GM12878 (cell line): Measurements from ENCODE around the gene DNMT3B. TPM values are rescaled to one million over a fixed set of nuclear protein-coding genes. Genes with fewer than 3 reads are reported as not detected.

ENCODE experiments used
- ASH2L ChIP-seq: fragments of 300-600, 200-600 bp; sonication (generic); IDR thresholded peaks from 2 replicates; pipeline ENCODE4 v1.6.1; 2017; ENCODE audit warnings: low read depth, mild to moderate bottlenecking, borderline replicate concordance
- BHLHE40 ChIP-seq, 2 experiments: fragments of 450-650 bp in 1 of 2; IDR thresholded peaks; 2 replicates each; pipeline ENCODE4 v1.6.1; 2011 to 2017; ENCODE audit warnings: low read depth in 2 of 2, borderline replicate concordance in 1 of 2, improper control_type of control experiment in 1 of 2, low read length in 1 of 2, mild to moderate bottlenecking in 1 of 2
- CBFB ChIP-seq: IDR thresholded peaks from 2 replicates; pipeline ENCODE4 v1.6.1; 2016; ENCODE audit warnings: antibody characterized with exemption, low read depth
- CBX5 ChIP-seq: sonication (generic); IDR thresholded peaks from 2 replicates; pipeline ENCODE4 v1.6.1; 2016; ENCODE audit warnings: low read depth, moderate library complexity, mild to moderate bottlenecking, inconsistent platforms
- EGR1 ChIP-seq, 2 experiments: IDR thresholded peaks; 1 replicate in 1 of 2; 2 replicates in 1 of 2; pipeline ENCODE4 v1.6.1; 2011 to 2012; ENCODE audit warnings: low read depth in 2 of 2, low read length in 2 of 2, borderline replicate concordance in 1 of 2, mild to moderate bottlenecking in 1 of 2, moderate library complexity in 1 of 2
- MTA3 ChIP-seq: IDR thresholded peaks from 2 replicates; pipeline ENCODE4 v1.6.1; 2012; ENCODE audit warnings: low read length, inconsistent platforms, borderline replicate concordance
- NFYB ChIP-seq: IDR thresholded peaks from 2 replicates; pipeline ENCODE4 v1.6.1; 2011; ENCODE audit warnings: low read depth, mild to moderate bottlenecking, low read length, improper control_type of control experiment, moderate library complexity; ENCODE audit not compliant: insufficient read depth
- PAX8 ChIP-seq: fragments of 450-650 bp; IDR thresholded peaks from 2 replicates; pipeline ENCODE4 v1.6.1; 2017; ENCODE audit warnings: mild to moderate bottlenecking, moderate library complexity
- POLR2A ChIP-seq: IDR thresholded peaks from 2 replicates; pipeline ENCODE4 v1.6.1; 2011; ENCODE audit warnings: low read depth, mild to moderate bottlenecking, low read length
- POLR2AphosphoS2 ChIP-seq: IDR thresholded peaks from 2 replicates; pipeline ENCODE4 v1.6.1; 2011; ENCODE audit warnings: low read depth, mild to moderate bottlenecking, low read length, improper control_type of control experiment, moderate library complexity
- RB1 ChIP-seq: fragments of 450-650 bp; formaldehyde crosslinking; IDR thresholded peaks from 2 replicates; pipeline ENCODE4 v1.6.1; 2017; ENCODE audit warnings: mild to moderate bottlenecking, borderline replicate concordance
- RFX5 ChIP-seq: IDR thresholded peaks from 2 replicates; pipeline ENCODE4 v1.6.1; 2011; ENCODE audit warnings: low read depth, low read length, improper control_type of control experiment
- SP1 ChIP-seq: IDR thresholded peaks from one replicate; pipeline ENCODE4 v1.6.1; 2011; ENCODE audit warnings: low read depth, low read length
- SPI1 ChIP-seq: IDR thresholded peaks from 2 replicates; pipeline ENCODE4 v1.6.1; 2011; ENCODE audit warnings: low read depth, mild to moderate bottlenecking, low read length, moderate library complexity, borderline replicate concordance; ENCODE audit not compliant: insufficient read depth
- STAT3 ChIP-seq: IDR thresholded peaks from 2 replicates; pipeline ENCODE4 v1.6.1; 2011; ENCODE audit warnings: low read depth, low read length, improper control_type of control experiment
- TARDBP ChIP-seq: IDR thresholded peaks from 2 replicates; pipeline ENCODE4 v1.6.1; 2016; ENCODE audit warnings: borderline replicate concordance
- ZNF217 ChIP-seq: fragments of 450-650 bp; IDR thresholded peaks from 2 replicates; pipeline ENCODE4 v1.6.1; 2017; ENCODE audit warnings: antibody characterized with exemption, mild to moderate bottlenecking
- ZNF24 ChIP-seq: fragments of 450-650 bp; IDR thresholded peaks from 2 replicates; pipeline ENCODE4 v1.6.1; 2017; ENCODE audit warnings: antibody characterized with exemption, mild to moderate bottlenecking
- ZNF622 ChIP-seq: fragments of 450-650 bp; IDR thresholded peaks from 2 replicates; pipeline ENCODE4 v1.6.1; 2017; ENCODE audit warnings: mild to moderate bottlenecking, inconsistent platforms
- polyA plus RNA-seq, 11 experiments: library from polyadenylated mRNA; depleted of rRNA in 4 of 11; unstranded in 6 of 11; stranded (reverse) in 5 of 11; fragments of >200 nt; fragmentation: Nextera tagmentation in 4 of 11; fragmentation: Illumina TruSeq in 1 of 11; extraction: Ambion mirVana in 4 of 11; extraction: Trizol in 1 of 11; gene quantifications; 1 replicate in 1 of 11; 2 replicates in 10 of 11; pipeline versions ENCODE4 v1.2.1 to v1.2.3, GENCODE V29; 2011 to 2016; ENCODE audit warnings: inconsistent platforms in 2 of 11, missing spikeins in 2 of 11, low read depth in 1 of 11
- total RNA-seq, 4 experiments: library from RNA; depleted of rRNA in 3 of 4; stranded (reverse); fragments of >200 nt in 3 of 4; fragmentation: Illumina TruSeq in 1 of 4; extraction: Trizol in 1 of 4; gene quantifications; 2 replicates each; pipeline versions ENCODE4 v1.2.1 to v1.2.3, GENCODE V29; 2013 to 2021
- TF ChIP-seq, protein P1 (sequence below): IDR thresholded peaks from 2 replicates; pipeline ENCODE4 v1.6.1; 2012; ENCODE audit warnings: low read depth, low read length, improper control_type of control experiment
- TF ChIP-seq, protein P2 (sequence below): fragments of 450-650 bp; IDR thresholded peaks from 2 replicates; pipeline ENCODE4 v1.6.1; 2017; ENCODE audit warnings: mild to moderate bottlenecking, moderate library complexity
- TF ChIP-seq, protein P3 (sequence below): fragments of 450-650 bp; IDR thresholded peaks from 2 replicates; pipeline ENCODE4 v1.6.1; 2016; ENCODE audit warnings: mild to moderate bottlenecking

DNMT3B gene
- total and polyA plus RNA-seq, 10 of the 15 experiments (the other 5 are each of a cell fraction or from before 2014, with no cell fraction given), result 0.23 to 1.9 (median 1.1) TPM

DNA sequence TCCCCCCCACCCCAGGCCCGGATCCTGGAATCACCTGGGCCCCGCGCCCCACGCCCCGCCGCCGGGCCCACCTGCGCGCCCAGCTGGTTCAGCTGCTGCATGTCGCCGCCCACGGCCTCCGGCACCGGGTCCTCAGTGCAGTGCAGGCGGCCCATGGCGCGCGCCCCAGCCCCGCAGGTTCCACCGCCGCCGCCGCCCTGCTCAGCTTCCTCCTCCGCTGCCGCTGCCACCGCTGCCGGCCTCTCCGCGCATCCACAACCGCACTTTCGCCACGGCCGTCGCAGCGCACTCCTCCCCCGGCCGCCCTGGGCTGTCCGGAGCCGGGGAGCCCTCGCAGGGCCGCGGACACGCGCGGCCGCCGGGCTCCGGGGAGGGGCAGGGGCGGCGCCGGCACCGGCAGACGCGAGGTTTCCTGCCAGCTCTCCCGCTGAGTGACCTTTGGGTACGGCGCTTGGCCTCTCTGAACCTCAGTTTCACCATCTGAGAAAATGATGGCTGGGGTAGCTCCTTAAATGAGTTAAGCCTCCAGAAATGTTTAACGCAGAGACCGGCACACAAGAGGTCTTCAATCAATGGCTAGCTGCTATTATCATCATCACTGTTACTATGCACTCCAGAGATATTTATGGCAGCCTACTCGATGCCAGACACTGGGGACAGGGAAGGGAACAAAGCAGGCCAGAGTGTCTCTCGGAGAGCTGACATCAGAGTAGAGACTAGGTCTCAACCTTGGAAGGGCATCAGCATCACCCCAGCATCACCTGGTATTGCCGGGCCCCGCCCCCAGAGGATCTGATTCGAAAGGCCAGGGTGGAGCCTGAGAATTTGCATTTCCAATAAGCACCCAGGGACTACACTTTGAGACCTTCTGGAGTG is 18.7 kb upstream of the DNMT3B start, which contains the start of gene COMMD7 (continued):
- TF ChIP-seq SPI1, result no peak
- TF ChIP-seq, protein P1, sequence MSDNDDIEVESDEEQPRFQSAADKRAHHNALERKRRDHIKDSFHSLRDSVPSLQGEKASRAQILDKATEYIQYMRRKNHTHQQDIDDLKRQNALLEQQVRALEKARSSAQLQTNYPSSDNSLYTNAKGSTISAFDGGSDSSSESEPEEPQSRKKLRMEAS, result no peak
- no peak for TF ChIP-seq PAX8
- TF ChIP-seq RB1, result peak; percentile 87; the same call in 1 of the 2 replicates
- TF ChIP-seq POLR2AphosphoS2, result no peak
- peak; percentile 82 for TF ChIP-seq RFX5
- TF ChIP-seq TARDBP, result no peak
- TF ChIP-seq ASH2L, result no peak
- TF ChIP-seq, protein P2, sequence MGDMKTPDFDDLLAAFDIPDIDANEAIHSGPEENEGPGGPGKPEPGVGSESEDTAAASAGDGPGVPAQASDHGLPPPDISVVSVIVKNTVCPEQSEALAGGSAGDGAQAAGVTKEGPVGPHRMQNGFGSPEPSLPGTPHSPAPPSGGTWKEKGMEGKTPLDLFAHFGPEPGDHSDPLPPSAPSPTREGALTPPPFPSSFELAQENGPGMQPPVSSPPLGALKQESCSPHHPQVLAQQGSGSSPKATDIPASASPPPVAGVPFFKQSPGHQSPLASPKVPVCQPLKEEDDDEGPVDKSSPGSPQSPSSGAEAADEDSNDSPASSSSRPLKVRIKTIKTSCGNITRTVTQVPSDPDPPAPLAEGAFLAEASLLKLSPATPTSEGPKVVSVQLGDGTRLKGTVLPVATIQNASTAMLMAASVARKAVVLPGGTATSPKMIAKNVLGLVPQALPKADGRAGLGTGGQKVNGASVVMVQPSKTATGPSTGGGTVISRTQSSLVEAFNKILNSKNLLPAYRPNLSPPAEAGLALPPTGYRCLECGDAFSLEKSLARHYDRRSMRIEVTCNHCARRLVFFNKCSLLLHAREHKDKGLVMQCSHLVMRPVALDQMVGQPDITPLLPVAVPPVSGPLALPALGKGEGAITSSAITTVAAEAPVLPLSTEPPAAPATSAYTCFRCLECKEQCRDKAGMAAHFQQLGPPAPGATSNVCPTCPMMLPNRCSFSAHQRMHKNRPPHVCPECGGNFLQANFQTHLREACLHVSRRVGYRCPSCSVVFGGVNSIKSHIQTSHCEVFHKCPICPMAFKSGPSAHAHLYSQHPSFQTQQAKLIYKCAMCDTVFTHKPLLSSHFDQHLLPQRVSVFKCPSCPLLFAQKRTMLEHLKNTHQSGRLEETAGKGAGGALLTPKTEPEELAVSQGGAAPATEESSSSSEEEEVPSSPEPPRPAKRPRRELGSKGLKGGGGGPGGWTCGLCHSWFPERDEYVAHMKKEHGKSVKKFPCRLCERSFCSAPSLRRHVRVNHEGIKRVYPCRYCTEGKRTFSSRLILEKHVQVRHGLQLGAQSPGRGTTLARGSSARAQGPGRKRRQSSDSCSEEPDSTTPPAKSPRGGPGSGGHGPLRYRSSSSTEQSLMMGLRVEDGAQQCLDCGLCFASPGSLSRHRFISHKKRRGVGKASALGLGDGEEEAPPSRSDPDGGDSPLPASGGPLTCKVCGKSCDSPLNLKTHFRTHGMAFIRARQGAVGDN, result peak; percentile 47; the same call in 1 of the 2 replicates
- no peak for TF ChIP-seq CBX5
- TF ChIP-seq EGR1 (IDR thresholded peaks at IDR 0.05; ENCODE audit: borderline replicate concordance in 1 of 2, low read depth in 2 of 2, low read length in 2 of 2), result peak in 1 of 2 experiments; percentile 46; a peak in 1 of 3 replicates
- 0 out of 2 replicates have a peak, but pooled peaks have one; percentile 33 for TF ChIP-seq NFYB
- TF ChIP-seq, protein P3, sequence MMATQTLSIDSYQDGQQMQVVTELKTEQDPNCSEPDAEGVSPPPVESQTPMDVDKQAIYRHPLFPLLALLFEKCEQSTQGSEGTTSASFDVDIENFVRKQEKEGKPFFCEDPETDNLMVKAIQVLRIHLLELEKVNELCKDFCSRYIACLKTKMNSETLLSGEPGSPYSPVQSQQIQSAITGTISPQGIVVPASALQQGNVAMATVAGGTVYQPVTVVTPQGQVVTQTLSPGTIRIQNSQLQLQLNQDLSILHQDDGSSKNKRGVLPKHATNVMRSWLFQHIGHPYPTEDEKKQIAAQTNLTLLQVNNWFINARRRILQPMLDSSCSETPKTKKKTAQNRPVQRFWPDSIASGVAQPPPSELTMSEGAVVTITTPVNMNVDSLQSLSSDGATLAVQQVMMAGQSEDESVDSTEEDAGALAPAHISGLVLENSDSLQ, result no peak
- TF ChIP-seq CBFB, result no peak
- no peak for TF ChIP-seq ZNF622
- TF ChIP-seq ZNF24, result peak; percentile 30; the same call in 1 of the 2 replicates
- TF ChIP-seq BHLHE40 (IDR thresholded peaks at IDR 0.05; ENCODE audit: borderline replicate concordance in 1 of 2, low read depth in 2 of 2, low read length in 1 of 2), result peak in 1 of 2 experiments; percentile 52; a peak in 2 of 4 replicates
- no peak for TF ChIP-seq SP1
- no peak for TF ChIP-seq MTA3
- no peak for TF ChIP-seq STAT3
- peak; percentile 83 for TF ChIP-seq POLR2A
- TF ChIP-seq ZNF217, result peak; percentile 56; the same call in 1 of the 2 replicates
